RWPE2 (cell line): ENCODE data around the gene SETD4.

Experiments
- ATAC-seq: fragments of 200-7000 bp; cut with Tn5 transposase; 3 replicates; pipeline ENCODE4 v1.9.1; 2021; ENCODE audit warnings: low read depth
- DNase-seq: peaks from one replicate; pipeline ENCODE4 v3.0.0-alpha.2; 2020; ENCODE audit warnings: low spot score
- H3K27ac ChIP-seq: fragments of 450-650 bp; 2 replicates; pipeline ENCODE4 v1.5.1; 2017; ENCODE audit warnings: mild to moderate bottlenecking; ENCODE audit not compliant: poor library complexity, severe bottlenecking
- H3K27me3 ChIP-seq: fragments of 250-450 bp; sonication (Bioruptor Pico); 2 replicates; pipeline ENCODE4 v1.5.1; 2021; ENCODE audit warnings: mild to moderate bottlenecking, moderate library complexity; ENCODE audit not compliant: insufficient read depth, poor library complexity, severe bottlenecking
- H3K36me3 ChIP-seq: fragments of 250-450 bp; sonication (Bioruptor Pico); 2 replicates; pipeline ENCODE4 v1.5.1; 2020; ENCODE audit warnings: low read depth, mild to moderate bottlenecking, moderate library complexity
- H3K4me1 ChIP-seq: fragments of 250-450 bp; sonication (Bioruptor Pico); 2 replicates; pipeline ENCODE4 v1.5.1; 2021; ENCODE audit warnings: mild to moderate bottlenecking, moderate library complexity; ENCODE audit not compliant: insufficient read depth, poor library complexity, severe bottlenecking
- H3K4me3 ChIP-seq: fragments of 250-450 bp; sonication (Bioruptor Pico); 2 replicates; pipeline ENCODE4 v1.5.1; 2021; ENCODE audit warnings: mild to moderate bottlenecking, moderate library complexity; ENCODE audit not compliant: severe bottlenecking
- H3K9me3 ChIP-seq: fragments of 250-450 bp; sonication (Bioruptor Pico); 2 replicates; pipeline ENCODE4 v1.5.1; 2021; ENCODE audit warnings: mild to moderate bottlenecking, moderate library complexity; ENCODE audit not compliant: severe bottlenecking
- TF ChIP-seq, protein P1 (sequence below): fragments of 450-650 bp; IDR thresholded peaks from one replicate; pipeline ENCODE4 v1.5.1; 2017; ENCODE audit warnings: mild to moderate bottlenecking, moderate library complexity; ENCODE audit not compliant: poor library complexity, severe bottlenecking

Gene SETD4

GRCh38 chr21:35989138-35989735 is 71.1 kb downstream of the SETD4 start:
- H3K9me3 ChIP-seq, result no peaks in the 10 kb centered on the region
- DNase-seq, result no peak
- no peaks in the 10 kb centered on the region for H3K27me3 ChIP-seq
- H3K4me1 ChIP-seq, result no peaks in the 10 kb centered on the region
- no peak overlapping the region for H3K4me3 ChIP-seq
- H3K36me3 ChIP-seq, result no peaks in the 10 kb centered on the region
- no peak for ATAC-seq
- TF ChIP-seq, protein P1, sequence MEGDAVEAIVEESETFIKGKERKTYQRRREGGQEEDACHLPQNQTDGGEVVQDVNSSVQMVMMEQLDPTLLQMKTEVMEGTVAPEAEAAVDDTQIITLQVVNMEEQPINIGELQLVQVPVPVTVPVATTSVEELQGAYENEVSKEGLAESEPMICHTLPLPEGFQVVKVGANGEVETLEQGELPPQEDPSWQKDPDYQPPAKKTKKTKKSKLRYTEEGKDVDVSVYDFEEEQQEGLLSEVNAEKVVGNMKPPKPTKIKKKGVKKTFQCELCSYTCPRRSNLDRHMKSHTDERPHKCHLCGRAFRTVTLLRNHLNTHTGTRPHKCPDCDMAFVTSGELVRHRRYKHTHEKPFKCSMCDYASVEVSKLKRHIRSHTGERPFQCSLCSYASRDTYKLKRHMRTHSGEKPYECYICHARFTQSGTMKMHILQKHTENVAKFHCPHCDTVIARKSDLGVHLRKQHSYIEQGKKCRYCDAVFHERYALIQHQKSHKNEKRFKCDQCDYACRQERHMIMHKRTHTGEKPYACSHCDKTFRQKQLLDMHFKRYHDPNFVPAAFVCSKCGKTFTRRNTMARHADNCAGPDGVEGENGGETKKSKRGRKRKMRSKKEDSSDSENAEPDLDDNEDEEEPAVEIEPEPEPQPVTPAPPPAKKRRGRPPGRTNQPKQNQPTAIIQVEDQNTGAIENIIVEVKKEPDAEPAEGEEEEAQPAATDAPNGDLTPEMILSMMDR, result no peak
- H3K27ac ChIP-seq, result no peak overlapping the region

DNA sequence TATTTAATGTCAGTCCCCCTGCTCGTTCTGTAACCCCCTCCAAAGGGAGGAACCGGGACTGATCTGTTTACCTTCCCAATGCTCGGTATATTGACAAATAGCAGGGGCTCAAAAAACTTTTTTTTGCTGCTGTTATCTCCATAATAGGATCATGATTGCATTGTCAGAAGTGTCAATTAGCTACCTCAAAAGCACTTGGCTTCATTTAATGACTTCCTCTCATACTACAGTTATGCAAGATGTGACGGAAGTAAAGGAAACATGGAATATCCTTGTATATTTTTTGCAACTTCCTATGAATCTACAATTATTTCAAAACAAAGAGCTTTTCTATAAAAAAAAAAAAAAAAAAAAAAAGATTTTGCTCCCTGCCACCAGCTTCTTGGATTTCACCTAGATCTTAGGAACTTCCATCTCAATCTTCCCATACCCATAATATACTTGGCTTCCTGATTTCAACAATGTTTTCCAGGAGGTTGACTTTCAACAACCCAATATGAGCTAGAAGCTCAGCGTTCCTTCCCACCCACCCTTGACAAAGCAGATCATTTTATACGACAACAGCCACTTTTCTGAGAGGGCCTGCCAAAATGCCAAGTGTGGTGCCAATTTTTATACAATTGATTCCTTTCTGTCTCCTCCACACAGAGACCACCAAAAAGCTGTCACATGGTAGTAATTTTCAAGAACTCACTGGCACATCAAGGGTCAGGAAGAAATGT is 71.7 kb downstream of the SETD4 start:
- Histone ChIP-seq H3K9me3 (no peaks in the 10 kb centered on the region), H3K27me3 (no peaks in the 10 kb centered on the region), H3K4me3 (no peak overlapping the region), H3K36me3 (no peaks in the 10 kb centered on the region), H3K4me1 (no peaks in the 10 kb centered on the region), H3K27ac (no peak overlapping the region)
- DNase-seq (no peak), ATAC-seq (no peak)
- TF ChIP-seq, protein P1, result no peak

GRCh38 chr21:35987475-35987874 is 72.9 kb downstream of the SETD4 start:
- Histone ChIP-seq H3K4me1 (no peaks in the 10 kb centered on the region), H3K27me3 (no peaks in the 10 kb centered on the region), H3K27ac (no peak overlapping the region), H3K4me3 (no peak overlapping the region), H3K9me3 (no peaks in the 10 kb centered on the region), H3K36me3 (no peaks in the 10 kb centered on the region)
- TF ChIP-seq, protein P1, result no peak
- DNase-seq (no peak), ATAC-seq (no peak)

- Histone ChIP-seq H3K27me3 (no peaks in the 10 kb centered on the region), H3K4me1 (no peaks in the 10 kb centered on the region), H3K27ac (no peak overlapping the region), H3K9me3 (no peaks in the 10 kb centered on the region), H3K4me3 (no peak overlapping the region), H3K36me3 (no peaks in the 10 kb centered on the region)
- TF ChIP-seq, protein P1, result no peak
- ATAC-seq, result no peak
- DNase-seq, result no peak
Observed at GRCh38 chr21:35984654-35985361, 75.5 kb downstream of the SETD4 start.
